ENCODE results near the gene BMP8B. TPM values are rescaled to one million over a fixed set of nuclear protein-coding genes. Genes with fewer than 3 reads are reported as not detected.
"Not testable (repeated sequence)": the region's sequence is repeated elsewhere in the genome, so short reads cannot be mapped to it uniquely, and the experiment has no call there.

BMP8B gene
- total RNA-seq, 1 donor from 2014 or later: 3.7 TPM

DNA sequence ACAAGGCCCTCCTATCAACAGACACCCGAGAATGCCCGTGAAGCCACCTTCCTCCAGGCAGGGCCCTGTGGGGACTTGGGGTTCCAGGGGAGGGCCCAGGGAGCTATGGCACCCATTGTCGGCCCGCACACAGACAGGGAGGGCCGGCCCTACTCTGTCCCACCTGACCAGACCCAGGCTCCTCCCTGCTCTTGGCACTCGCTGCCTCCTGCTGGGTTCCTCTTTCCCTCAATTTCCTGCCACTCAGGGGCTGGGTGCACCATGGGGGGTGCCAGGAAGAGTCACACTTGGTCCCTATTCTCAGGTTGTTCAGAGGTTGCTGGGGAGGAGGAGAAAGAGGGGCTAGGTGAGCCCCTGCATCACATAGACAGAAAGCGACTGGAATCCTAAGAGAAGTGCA lies 9.5 kb downstream of the BMP8B start:
- DNase-seq (ENCODE audit: low spot score): no peak

DNA sequence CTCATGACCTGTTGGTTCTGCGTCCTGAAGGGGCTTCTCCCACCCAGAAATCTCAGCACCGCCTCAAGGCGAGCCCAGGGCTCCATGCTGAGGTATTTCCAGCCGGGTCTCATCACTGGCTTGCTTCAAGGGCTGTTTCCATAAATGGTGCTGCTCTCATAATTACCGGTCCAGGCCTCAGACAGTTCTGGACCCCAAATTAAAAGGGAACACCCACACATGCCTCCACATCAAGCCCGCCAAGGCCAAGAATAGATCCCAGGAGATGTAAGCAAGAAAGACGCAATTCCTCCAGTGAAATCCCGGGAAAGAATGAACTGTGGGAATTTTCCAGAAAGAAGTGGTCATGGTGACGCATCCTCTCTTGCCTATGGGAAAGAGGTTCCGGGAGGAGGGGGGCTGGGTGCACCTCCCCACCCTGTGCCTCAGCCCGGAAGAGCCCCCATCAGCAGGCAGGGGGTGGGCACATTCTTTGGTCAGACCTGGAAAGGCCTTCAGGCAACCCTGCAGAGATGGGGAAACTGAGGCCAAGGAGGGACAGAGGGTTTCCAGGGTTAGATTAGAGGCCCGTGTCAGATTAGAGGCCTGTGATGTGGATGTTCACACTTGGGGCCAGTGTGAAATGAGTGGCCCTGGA lies 10.1 kb downstream of the BMP8B start:
- not testable (repeated sequence) for DNase-seq (ENCODE audit: low spot score)

GRCh38 chr1:39777896-39778295 lies 10.8 kb downstream of the BMP8B start:
- not testable (repeated sequence) for DNase-seq (ENCODE audit: low spot score)

- no peak for DNase-seq (ENCODE audit: low spot score)
These were observed 11.4 kb downstream of the BMP8B start for GRCh38 chr1:39777306-39777705.

GRCh38 chr1:39776886-39777285 lies 11.8 kb downstream of the BMP8B start:
- no peak for DNase-seq (ENCODE audit: low spot score)

DNA sequence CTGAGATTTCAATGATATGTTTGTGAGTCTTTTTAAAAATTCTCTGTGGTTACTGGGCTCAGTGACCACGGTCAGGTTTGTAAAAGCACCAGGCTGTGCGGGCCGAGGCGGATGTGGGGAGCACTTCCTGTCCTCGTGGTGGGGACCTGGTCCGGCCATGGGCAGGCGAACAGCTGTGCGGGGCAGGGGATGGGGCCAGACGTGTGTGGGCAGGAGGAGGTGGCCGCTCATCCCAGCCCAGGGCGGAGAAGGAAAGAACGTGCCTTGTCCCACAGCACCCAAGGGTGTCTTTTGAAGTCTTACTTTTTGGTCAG lies 12.3 kb downstream of the BMP8B start:
- no peak for DNase-seq (ENCODE audit: low spot score)

DNA sequence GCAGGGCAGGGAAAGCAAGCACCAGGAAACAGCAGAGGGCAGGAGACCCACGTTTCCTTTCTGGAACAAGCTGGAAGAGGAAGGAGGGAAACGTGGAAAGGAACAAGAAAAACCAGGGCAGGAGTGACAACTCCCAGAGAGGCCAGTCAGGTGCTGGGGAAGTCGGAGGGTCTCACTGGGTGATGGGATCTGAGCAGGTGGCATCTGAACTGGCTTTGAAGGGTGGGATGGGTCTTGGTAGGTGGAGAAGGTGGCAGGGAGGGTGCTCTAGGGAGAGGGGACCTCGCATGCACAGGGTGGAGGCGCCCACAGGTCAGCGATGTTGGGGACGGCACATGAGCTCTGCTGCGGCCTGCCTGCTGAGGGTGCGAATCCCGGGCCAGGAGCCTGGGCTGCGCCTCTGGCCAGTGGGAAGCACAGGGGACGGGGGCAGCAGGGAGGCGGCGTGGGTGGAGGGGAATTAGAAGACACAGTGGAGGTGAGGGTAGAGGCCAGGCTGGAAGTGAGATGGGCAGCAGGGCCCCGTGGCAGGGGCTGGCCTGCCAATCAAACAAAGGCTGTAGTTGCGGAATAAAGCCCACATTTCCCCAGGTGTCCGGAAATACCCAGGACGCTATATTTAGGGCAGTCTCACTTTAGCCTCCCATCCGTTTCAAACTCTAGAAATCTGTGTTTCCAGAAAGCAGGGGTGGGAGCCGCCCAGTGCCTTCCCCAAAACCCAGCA lies 12.8 kb downstream of the BMP8B start:
- not testable (repeated sequence) for DNase-seq (ENCODE audit: low spot score)

- DNase-seq (ENCODE audit: low spot score): not testable (repeated sequence)
These were observed 13.5 kb downstream of the BMP8B start for GRCh38 chr1:39775141-39775540.

GRCh38 chr1:39773369-39773979 lies 15.2 kb downstream of the BMP8B start:
- DNase-seq (ENCODE audit: low spot score): not testable (repeated sequence)

- not testable (repeated sequence) for DNase-seq (ENCODE audit: low spot score)
These were observed 17.6 kb downstream of the BMP8B start, which contains the start of gene OXCT2 for GRCh38 chr1:39771022-39771532. Gene OXCT2, minus strand, starts transcription at chr1:39771348. Its CDS starts 93 bp downstream, at chr1:39771255.

- not testable (repeated sequence) for DNase-seq (ENCODE audit: low spot score)
These were observed 18.3 kb downstream of the BMP8B start for GRCh38 chr1:39770100-39771021.

GRCh38 chr1:39769502-39769901 lies 19.2 kb downstream of the BMP8B start:
- DNase-seq (ENCODE audit: low spot score): not testable (repeated sequence)

DNA sequence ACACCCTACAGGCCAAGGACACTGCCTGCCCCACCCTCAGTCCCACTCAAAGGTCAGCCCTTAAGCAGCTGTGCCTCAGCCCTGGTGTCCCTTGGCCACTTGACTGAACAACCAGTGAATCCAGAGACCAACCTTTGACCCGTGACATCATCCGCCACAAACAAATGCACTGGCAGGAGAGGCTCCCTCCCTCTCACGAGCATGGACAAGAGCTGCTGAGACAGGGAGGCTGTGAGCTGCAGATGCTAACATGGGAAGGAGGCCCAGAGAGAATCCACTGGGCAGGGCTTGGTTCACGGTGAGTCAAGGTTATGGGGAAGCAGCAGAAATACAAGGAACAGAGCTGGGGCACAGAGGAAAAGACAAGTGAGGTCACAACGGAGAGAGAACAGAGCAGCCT lies 22.2 kb downstream of the BMP8B start:
- not testable (repeated sequence) for DNase-seq (ENCODE audit: low spot score)

GRCh38 chr1:39764512-39764911 lies 24.2 kb downstream of the BMP8B start:
- DNase-seq (ENCODE audit: low spot score): not testable (repeated sequence)

- not testable (repeated sequence) for DNase-seq (ENCODE audit: low spot score)
These were observed 24.9 kb downstream of the BMP8B start for GRCh38 chr1:39763619-39764374.

GRCh38 chr1:39762550-39763540 lies 25.8 kb downstream of the BMP8B start:
- no peak for DNase-seq (ENCODE audit: low spot score)

DNA sequence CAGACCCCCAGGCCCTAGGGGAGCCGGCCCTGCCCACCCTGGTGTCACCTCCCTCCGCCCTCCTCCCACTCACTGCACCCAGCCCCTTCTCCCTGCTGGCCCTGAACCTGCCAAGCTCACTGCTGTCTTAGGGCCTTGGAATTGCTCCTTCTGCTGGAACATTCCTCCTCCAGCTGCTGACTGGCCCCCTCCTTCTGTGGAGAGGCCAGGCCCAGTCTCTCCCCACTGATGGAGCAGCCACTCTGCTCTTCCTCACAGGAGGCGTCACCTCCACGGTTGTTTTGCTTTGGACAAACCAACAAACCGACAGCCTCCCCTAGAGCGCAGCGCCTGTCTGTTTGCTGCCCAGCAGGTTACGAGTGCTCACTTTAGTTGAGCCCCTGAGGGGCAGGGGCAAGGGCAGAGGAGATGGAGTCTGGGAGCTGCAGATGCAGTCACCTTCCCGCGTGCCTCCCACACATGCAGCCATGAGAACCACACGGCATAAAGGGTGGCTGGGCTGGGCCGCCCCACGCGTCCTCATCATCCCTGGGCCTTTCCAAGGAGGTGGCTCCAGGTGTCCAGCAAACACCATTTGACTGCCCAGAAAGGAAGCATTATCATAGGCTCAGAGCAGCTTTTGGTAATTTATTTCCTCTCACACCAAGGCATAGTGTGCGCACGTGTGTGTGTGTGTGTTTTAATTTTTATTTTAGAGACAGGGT lies 27.0 kb downstream of the BMP8B start:
- no peak for DNase-seq (ENCODE audit: low spot score)

DNA sequence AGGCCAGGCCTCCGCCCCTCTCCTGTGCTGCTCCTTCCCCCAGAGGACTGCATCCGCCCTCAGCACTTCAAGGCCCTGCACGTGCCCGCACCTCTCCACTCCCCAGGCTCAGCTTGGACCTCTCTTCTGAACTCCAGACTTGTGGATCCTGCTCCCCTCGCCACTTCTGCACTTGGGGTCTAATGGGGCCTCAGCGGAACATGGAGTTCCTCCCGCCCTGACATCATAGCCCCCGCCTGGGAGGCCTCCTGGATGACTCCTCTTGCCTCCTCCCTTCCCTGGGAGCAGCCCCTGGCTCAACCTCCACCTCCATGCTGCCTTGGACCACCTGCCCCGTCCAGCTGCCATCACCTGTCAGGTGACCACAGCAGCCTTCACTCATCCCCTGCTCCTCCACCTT lies 27.6 kb downstream of the BMP8B start:
- DNase-seq (ENCODE audit: low spot score): no peak
